H1 (cell line): ENCODE results near the gene NOP16. TPM values are rescaled to one million over a fixed set of nuclear protein-coding genes. Genes with fewer than 3 reads are reported as not detected.

Source experiments
- CTCF ChIA-PET: fragments of 300-600 bp; sonication (Branson Sonifier 250); formaldehyde crosslinking; loops from one replicate; lab custom pipeline; 2021; ENCODE audit not compliant: partially characterized antibody; lab: Charles Lee
- POLR2A ChIA-PET: fragments of 300-600 bp; sonication (Branson Sonifier 250); formaldehyde crosslinking; loops from one replicate; lab custom pipeline; 2021; ENCODE audit warnings: inconsistent platforms; ENCODE audit not compliant: partially characterized antibody; lab: Charles Lee
- DNase-seq, 2 experiments: peaks; one replicate each; pipeline versions ENCODE4 v3.0.0 to v3.0.0-alpha.2; 2010 to 2022; ENCODE audit warnings: low spot score in 2 of 2, low read depth in 1 of 2, mixed read lengths in 1 of 2
- FAIRE-seq: peaks from 2 replicates; lab custom pipeline; 2011; peaks lifted over from hg19 to GRCh38; lab: Jason Lieb, UNC
- H2AFZ ChIP-seq: 2 replicates; pipeline ENCODE4 v1.8.1; 2012; ENCODE audit warnings: low read length, inconsistent platforms
- H2AK5ac ChIP-seq: 2 replicates; pipeline ENCODE4 v1.6.1; 2013; ENCODE audit warnings: low read depth, low read length
- H2BK120ac ChIP-seq: replicated peaks from 2 replicates; pipeline ENCODE3; 2013; ENCODE audit warnings: low read depth, low read length, inconsistent platforms
- H2BK12ac ChIP-seq: 2 replicates; pipeline ENCODE4 v1.6.1; 2013; ENCODE audit warnings: low read depth, low read length
- H2BK15ac ChIP-seq: 2 replicates; pipeline ENCODE4 v1.6.1; 2013; ENCODE audit warnings: low read length
- H2BK20ac ChIP-seq: 2 replicates; pipeline ENCODE4 v1.6.1; 2013; ENCODE audit warnings: low read length
- H2BK5ac ChIP-seq: 2 replicates; pipeline ENCODE4 v1.6.1; 2013; ENCODE audit warnings: low read depth, low read length
- H3K14ac ChIP-seq: 2 replicates; pipeline ENCODE4 v1.6.1; 2013; ENCODE audit warnings: inconsistent platforms; ENCODE audit not compliant: insufficient read length
- H3K18ac ChIP-seq: 2 replicates; pipeline ENCODE4 v1.6.1; 2013; ENCODE audit warnings: low read length; ENCODE audit errors: extremely low read depth
- H3K23ac ChIP-seq: 2 replicates; pipeline ENCODE4 v1.6.1; 2013; ENCODE audit warnings: inconsistent platforms; ENCODE audit not compliant: insufficient read length
- H3K23me2 ChIP-seq: 2 replicates; pipeline ENCODE4 v1.6.1; 2013; ENCODE audit warnings: low read depth, low read length
- H3K27ac ChIP-seq: 2 replicates; pipeline ENCODE4 v1.6.1; 2011; ENCODE audit warnings: low read depth, low read length, inconsistent platforms
- H3K27me3 ChIP-seq, 4 experiments: replicated peaks in 1 of 4; 1 replicate in 1 of 4; 2 replicates in 3 of 4; pipeline versions ENCODE4 v1.6.1 to v1.8.1; 2011 to 2013; ENCODE audit warnings: low read length in 3 of 4, mild to moderate bottlenecking in 3 of 4, inconsistent platforms in 2 of 4, mixed read lengths in 2 of 4, moderate library complexity in 1 of 4; ENCODE audit not compliant: control insufficient read depth in 3 of 4, insufficient read depth in 3 of 4; ENCODE audit errors: extremely low read depth in 1 of 4
- H3K36me3 ChIP-seq, 4 experiments: 2 replicates each; pipeline versions ENCODE4 v1.6.1 to v1.8.1; 2011 to 2013; ENCODE audit warnings: mild to moderate bottlenecking in 4 of 4, low read length in 3 of 4, moderate library complexity in 2 of 4, control low read depth in 1 of 4, inconsistent platforms in 1 of 4; ENCODE audit not compliant: insufficient read depth in 4 of 4, control insufficient read depth in 2 of 4
- H3K4ac ChIP-seq: replicated peaks from 2 replicates; pipeline ENCODE3; 2013; ENCODE audit warnings: low read length, low read depth, mixed read lengths, inconsistent platforms; ENCODE audit not compliant: insufficient read length
- H3K4me1 ChIP-seq, 4 experiments: replicated peaks in 1 of 4; 1 replicate in 1 of 4; 2 replicates in 3 of 4; pipeline versions ENCODE4 v1.6.1 to v1.8.1; 2011 to 2013; ENCODE audit warnings: low read length in 3 of 4, inconsistent platforms in 2 of 4, mixed read lengths in 1 of 4; ENCODE audit not compliant: insufficient read depth in 4 of 4, control insufficient read depth in 3 of 4
- H3K4me2 ChIP-seq, 2 experiments: 2 replicates each; pipeline versions ENCODE4 v1.6.1 to v1.8.1; 2011 to 2013; ENCODE audit warnings: low read depth in 2 of 2, low read length in 2 of 2, control low read depth in 1 of 2, inconsistent platforms in 1 of 2, mild to moderate bottlenecking in 1 of 2; ENCODE audit not compliant: insufficient read depth in 1 of 2
- H3K4me3 ChIP-seq, 4 experiments: fragments of 200-600, 300-600 bp in 1 of 4; sonication (generic), shearing (Covaris generic), sonication (Bioruptor Twin) in 1 of 4; 2 replicates each; pipeline versions ENCODE4 v1.5.1 to v1.8.1; 2011 to 2016; ENCODE audit warnings: low read length in 4 of 4, low read depth in 3 of 4, control low read depth in 2 of 4, inconsistent platforms in 2 of 4, mild to moderate bottlenecking in 2 of 4, mixed read lengths in 1 of 4, moderate library complexity in 1 of 4; ENCODE audit not compliant: insufficient read depth in 2 of 4; ENCODE audit errors: extremely low read depth in 1 of 4
- H3K56ac ChIP-seq: replicated peaks from 2 replicates; pipeline ENCODE3; 2013; ENCODE audit warnings: low read depth, mild to moderate bottlenecking, mixed read lengths, low read length, inconsistent platforms; ENCODE audit not compliant: insufficient read length
- H3K79me1 ChIP-seq: 2 replicates; pipeline ENCODE4 v1.6.1; 2013; ENCODE audit warnings: low read depth, low read length, control low read depth
- H3K79me2 ChIP-seq, 2 experiments: 2 replicates each; pipeline versions ENCODE4 v1.6.1 to v1.8.1; 2012 to 2013; ENCODE audit warnings: low read length in 2 of 2, mild to moderate bottlenecking in 2 of 2, inconsistent platforms in 1 of 2; ENCODE audit not compliant: insufficient read depth in 2 of 2, control insufficient read depth in 1 of 2
- H3K9ac ChIP-seq, 4 experiments: replicated peaks in 1 of 4; 1 replicate in 1 of 4; 2 replicates in 3 of 4; pipeline versions ENCODE4 v1.6.1 to v1.8.1; 2011 to 2013; ENCODE audit warnings: low read depth in 3 of 4, low read length in 3 of 4, control low read depth in 2 of 4, mild to moderate bottlenecking in 2 of 4, moderate library complexity in 2 of 4, inconsistent platforms in 1 of 4; ENCODE audit errors: extremely low read depth in 1 of 4
- H3K9me3 ChIP-seq, 2 experiments: 2 replicates each; pipeline versions ENCODE4 v1.6.1 to v1.8.1; 2012 to 2013; ENCODE audit warnings: mild to moderate bottlenecking in 2 of 2, moderate library complexity in 2 of 2, control low read depth in 1 of 2, inconsistent platforms in 1 of 2, low read depth in 1 of 2, low read length in 1 of 2, mixed read lengths in 1 of 2; ENCODE audit not compliant: insufficient read depth in 2 of 2
- H4K20me1 ChIP-seq, 2 experiments: replicated peaks in 1 of 2; 2 replicates each; pipeline versions ENCODE3 to v1.8.1; 2011 to 2013; ENCODE audit warnings: inconsistent platforms in 2 of 2, low read length in 2 of 2, mild to moderate bottlenecking in 1 of 2; ENCODE audit not compliant: insufficient read depth in 2 of 2, control insufficient read depth in 1 of 2
- H4K5ac ChIP-seq: 2 replicates; pipeline ENCODE4 v1.6.1; 2013; ENCODE audit warnings: low read length, low read depth, mixed read lengths, inconsistent platforms; ENCODE audit not compliant: insufficient read length
- H4K8ac ChIP-seq: 2 replicates; pipeline ENCODE4 v1.8.0; 2013; ENCODE audit warnings: mild to moderate bottlenecking, moderate library complexity, low read length, inconsistent platforms; ENCODE audit not compliant: insufficient read depth; ENCODE audit errors: extremely low read depth
- H4K91ac ChIP-seq: replicated peaks from 2 replicates; pipeline ENCODE3; 2013; ENCODE audit warnings: low read length, mixed read lengths, inconsistent platforms; ENCODE audit not compliant: insufficient read length
- ASH2L ChIP-seq: fragments of 200-600, 300-600 bp; sonication (generic); IDR thresholded peaks from one replicate; pipeline ENCODE4 v1.7.1; 2017; ENCODE audit warnings: low read length
- ATF2 ChIP-seq: IDR thresholded peaks from 2 replicates; pipeline ENCODE4 v1.6.1; 2012; ENCODE audit warnings: low read length, inconsistent platforms
- CTBP2 ChIP-seq: IDR thresholded peaks from 2 replicates; pipeline ENCODE4 v1.7.0; 2011; ENCODE audit warnings: borderline replicate concordance, mild to moderate bottlenecking, moderate library complexity, mixed read lengths, low read length; ENCODE audit not compliant: insufficient read depth, insufficient read length
- NRF1 ChIP-seq: IDR thresholded peaks from 2 replicates; pipeline ENCODE4 v1.6.1; 2011; ENCODE audit warnings: mild to moderate bottlenecking, low read depth, low read length, improper control_type of control experiment
- POU5F1 ChIP-seq: IDR thresholded peaks from 2 replicates; pipeline ENCODE4 v1.6.1; 2011; ENCODE audit warnings: low read depth, mild to moderate bottlenecking, low read length, moderate library complexity
- RNF2 ChIP-seq: fragments of 200-900, 300-1000 bp; sonication (generic); IDR thresholded peaks from 2 replicates; pipeline ENCODE4 v1.7.1; 2016; ENCODE audit warnings: borderline replicate concordance, low read depth, mild to moderate bottlenecking, antibody characterized with exemption, low read length; ENCODE audit not compliant: poor library complexity, severe bottlenecking; ENCODE audit errors: missing control alignments
- SIX5 ChIP-seq: IDR thresholded peaks from 2 replicates; pipeline ENCODE4 v1.6.1; 2011; ENCODE audit warnings: mild to moderate bottlenecking, low read depth, low read length
- SRF ChIP-seq: IDR thresholded peaks from 2 replicates; pipeline ENCODE4 v1.6.1; 2011; ENCODE audit warnings: mild to moderate bottlenecking, low read depth, low read length, moderate library complexity
- SUZ12 ChIP-seq: fragments of 200-600 bp; sonication (generic); IDR thresholded peaks from 2 replicates; pipeline ENCODE4 v1.6.1; 2012; ENCODE audit warnings: mild to moderate bottlenecking, inconsistent platforms, low read length, moderate library complexity, mixed read lengths
- TCF12 ChIP-seq: IDR thresholded peaks from 2 replicates; pipeline ENCODE4 v1.6.1; 2011; ENCODE audit warnings: low read depth, mild to moderate bottlenecking, low read length
- WGBS, 2 experiments: shearing (Covaris generic) in 1 of 2; methylation state at CpG; one replicate each; pipeline versions ENCODE4 v1.1.6 to v1.1.7; 2013 to 2015; ENCODE audit warnings: low lambda C conversion rate in 2 of 2, mixed read lengths in 2 of 2, inconsistent platforms in 1 of 2, low coverage in 1 of 2, missing lambda C conversion rate in 1 of 2; ENCODE audit not compliant: insufficient replicate concordance in 2 of 2, insufficient coverage in 1 of 2, insufficient read length in 1 of 2; ENCODE audit errors: extremely low coverage in 1 of 2, missing lambda C conversion rate in 1 of 2; 5-methylcytosine and 5-hydroxymethylcytosine counted together
- polyA plus RNA-seq, 7 experiments: library from polyadenylated mRNA; depleted of rRNA in 3 of 7; stranded (reverse) in 5 of 7; unstranded in 2 of 7; fragments of >200 nt in 5 of 7; fragments of 200-250 nt in 2 of 7; gene quantifications; 1 replicate in 5 of 7; 2 replicates in 1 of 7; 4 replicates in 1 of 7; pipeline versions ENCODE4 v1.2.1 to v1.2.3, GENCODE V29; 2011 to 2013; ENCODE audit warnings: missing spikeins in 2 of 7, mixed read lengths in 2 of 7
- total RNA-seq: library from RNA; stranded (reverse); fragmentation: NEBNext Ultra II Directional; extraction: Animal tissue kit (Norgen Biotek cat#: 25700); gene quantifications from 2 replicates; pipeline ENCODE4 v1.2.1, GENCODE V29; 2021

Gene NOP16
- total and polyA plus RNA-seq, 2 of the 8 experiments (the other 6 are each of a cell fraction or from before 2014, with no cell fraction given): 46.9 to 65.2 TPM

- H3K23me2 ChIP-seq: peaks cover 9% of the 10 kb centered on the region; the same call in 1 of the 2 replicates
- no peak overlapping the region for H4K5ac ChIP-seq
- ChIA-PET POLR2A (interaction anchor here (0.7 to 10.2 kb wide), 11 partner anchors 15 to 210 kb away, joined by 3 to 93 read pairs (median 9); partner anchors contain the start of genes ARL10, FAF2, KIAA1191 and RNF44), CTCF (interaction anchor here (1.2 kb wide), 1 partner anchor 272 kb away, joined by 3 read pairs; no protein-coding TSS in a partner anchor)
- H3K9ac ChIP-seq: peak overlapping the region; percentile 69 to 99 (median 95)
- 42% methylated on average over 8 of the region's 8 CpGs; no CpG with 5 or more reads in 1 of the 2 experiments for WGBS, 2 experiments
- peaks cover 0 to 5% (median 1%) of the 10 kb centered on the region in 4 experiments; a peak in 2 of 7 replicates for H3K4me1 ChIP-seq
- TF ChIP-seq SRF (no peak), SIX5 (no peak), ASH2L (no peak), POU5F1 (no peak), TCF12 (no peak), CTBP2 (no peak), RNF2 (no peak), NRF1 (no peak), SUZ12 (no peak), ATF2 (no peak)
- H3K9me3 ChIP-seq: no peaks in the 10 kb centered on the region
- H3K23ac ChIP-seq: no peak overlapping the region
- no peak overlapping the region for H2BK5ac ChIP-seq
- no peak overlapping the region for H3K56ac ChIP-seq
- H2BK15ac ChIP-seq: no peak overlapping the region
- no peak overlapping the region for H2AFZ ChIP-seq
- no peak overlapping the region for H2BK120ac ChIP-seq
- H3K4ac ChIP-seq: no peak overlapping the region
- H3K36me3 ChIP-seq: peaks cover 20 to 39% (median 24%) of the 10 kb centered on the region in 4 experiments
- H3K27ac ChIP-seq: no peak overlapping the region
- H3K4me3 ChIP-seq: peak overlapping the region; percentile 92 to 96 (median 95)
- no peak overlapping the region for H3K18ac ChIP-seq
- no peak overlapping the region for H4K91ac ChIP-seq
- H2BK20ac ChIP-seq: no peak overlapping the region
- FAIRE-seq (no peak), DNase-seq (no peak)
- no peak overlapping the region for H4K8ac ChIP-seq
- H2AK5ac ChIP-seq: no peak overlapping the region; the same call in 1 of the 2 replicates
- no peak overlapping the region for H3K14ac ChIP-seq
- H3K27me3 ChIP-seq: no peaks in the 10 kb centered on the region
- peaks cover 7% of the 10 kb centered on the region; the same call in 1 of the 2 replicates for H3K79me1 ChIP-seq
- peaks cover 6 to 8% of the 10 kb centered on the region in 2 experiments for H4K20me1 ChIP-seq
- peak overlapping the region; percentile 86 to 91 for H3K4me2 ChIP-seq
- peaks cover 0 to 29% of the 10 kb centered on the region in 2 experiments for H3K79me2 ChIP-seq
- H2BK12ac ChIP-seq: no peak overlapping the region
Measured at GRCh38 chr5:176387384-176387925, 943 bp downstream of the NOP16 start.
